Measurements from ENCODE around the gene RNF180.
"Not testable (repeated sequence)": the region's sequence is repeated elsewhere in the genome, so short reads cannot be mapped to it uniquely, and the experiment has no call there.

Gene RNF180

DNA sequence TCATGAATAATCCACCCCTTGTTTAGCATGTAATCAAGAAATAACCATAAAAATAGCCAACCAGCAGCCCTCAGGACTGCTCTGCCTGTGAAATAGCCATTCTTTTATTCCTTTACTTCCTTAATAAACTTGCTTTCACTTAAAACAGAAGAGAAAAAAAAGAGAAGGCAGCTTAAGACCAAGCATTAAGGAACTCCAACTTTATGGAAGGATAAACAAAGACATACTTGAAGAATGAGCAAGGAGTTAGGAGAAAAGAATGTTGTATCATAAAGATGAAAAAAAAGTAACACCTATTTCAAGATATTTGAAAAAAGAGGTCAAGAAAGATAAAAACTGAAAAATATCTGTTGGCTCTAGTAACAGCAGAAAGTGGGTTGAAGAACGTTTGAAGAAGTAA, 107.6 kb downstream of the RNF180 start:
- no peaks in the 10 kb centered on the region for H3K9me3 Mint-ChIP-seq
- DNase-seq: no peak
- no peaks in the 10 kb centered on the region for H3K27me3 Mint-ChIP-seq
- no peaks in the 10 kb centered on the region for H3K4me1 Mint-ChIP-seq
- ATAC-seq (replicated peaks): no peak
- H3K36me3 Mint-ChIP-seq: no peaks in the 10 kb centered on the region
- H3K27ac Mint-ChIP-seq: no peak overlapping the region
- H3K4me3 Mint-ChIP-seq: no peak overlapping the region

DNA sequence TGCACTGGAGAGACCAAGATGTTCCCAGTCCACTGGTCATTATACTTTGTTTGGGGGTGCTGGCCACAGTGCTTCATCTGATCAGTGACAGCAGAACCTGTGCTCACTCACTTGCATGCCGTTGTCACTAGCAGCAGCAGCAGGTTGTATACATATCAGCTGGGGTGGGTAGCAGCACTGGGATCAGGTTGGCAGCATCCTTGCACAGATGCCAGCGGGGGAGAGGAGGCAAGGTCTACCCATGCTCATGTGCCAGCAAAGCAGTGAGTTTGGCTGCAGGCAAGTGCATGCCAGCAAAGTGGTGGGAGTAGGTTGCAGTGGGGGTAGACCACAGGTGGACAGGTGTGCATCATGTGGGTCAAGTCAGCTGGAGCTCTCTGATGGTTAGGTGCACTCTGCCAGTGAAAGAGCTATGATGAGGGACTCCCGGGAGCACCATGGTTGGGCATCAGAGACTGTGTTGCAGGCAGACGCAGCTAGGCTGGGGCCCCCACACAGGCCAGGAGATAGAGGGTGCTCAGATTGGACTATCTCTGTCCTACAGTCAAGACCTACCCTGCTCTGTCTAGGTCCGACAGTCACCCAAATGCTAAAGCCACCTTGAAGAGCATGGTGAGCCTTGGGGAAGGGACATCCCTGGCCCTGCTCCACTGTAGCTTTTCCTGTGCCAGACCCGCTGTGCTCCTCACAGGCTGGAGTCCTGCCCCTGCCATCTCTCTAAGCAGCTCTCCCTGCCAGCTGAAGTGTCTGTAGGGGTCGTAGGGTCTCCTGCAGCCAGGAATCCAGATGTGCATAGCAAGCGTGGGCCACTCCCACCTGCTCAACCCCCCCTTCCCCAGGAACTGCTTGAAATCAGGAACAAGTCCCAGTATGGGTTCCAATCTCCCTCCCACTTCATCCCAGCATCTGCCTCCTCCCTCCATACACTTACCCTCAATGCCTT, 119.8 kb downstream of the RNF180 start:
- H3K27ac Mint-ChIP-seq: no peak overlapping the region
- H3K36me3 Mint-ChIP-seq: no peaks in the 10 kb centered on the region
- no peak for DNase-seq
- H3K9me3 Mint-ChIP-seq: peaks cover 11 to 31% of the 10 kb centered on the region in 2 donors
- no peaks in the 10 kb centered on the region for H3K4me1 Mint-ChIP-seq
- no peak overlapping the region for H3K4me3 Mint-ChIP-seq
- H3K27me3 Mint-ChIP-seq: no peaks in the 10 kb centered on the region
- no peak for ATAC-seq (replicated peaks)

DNA sequence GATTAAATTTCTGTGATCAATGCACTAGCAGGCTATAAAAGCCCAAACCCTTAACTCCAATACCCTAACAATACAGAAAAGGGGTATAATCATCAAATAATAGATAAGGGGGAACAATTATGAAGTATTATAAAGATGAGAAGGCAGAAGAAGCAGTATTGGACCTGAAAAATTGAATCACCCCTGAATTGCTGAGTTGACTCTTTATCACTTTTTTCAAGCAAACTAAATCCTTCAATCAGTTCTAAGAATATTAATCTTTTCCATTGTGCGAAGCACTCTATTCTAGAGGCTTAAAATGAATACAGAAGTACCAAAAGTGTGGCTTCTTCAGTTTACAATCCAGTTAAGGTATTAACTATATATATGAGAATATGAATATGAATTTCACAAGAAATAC, 120.7 kb downstream of the RNF180 start:
- H3K27ac Mint-ChIP-seq: no peak overlapping the region
- H3K4me1 Mint-ChIP-seq: no peaks in the 10 kb centered on the region
- no peaks in the 10 kb centered on the region for H3K36me3 Mint-ChIP-seq
- DNase-seq: no peak
- no peaks in the 10 kb centered on the region for H3K27me3 Mint-ChIP-seq
- no peak for ATAC-seq (replicated peaks)
- H3K9me3 Mint-ChIP-seq: peaks cover 10 to 30% of the 10 kb centered on the region in 2 donors
- no peak overlapping the region for H3K4me3 Mint-ChIP-seq

DNA sequence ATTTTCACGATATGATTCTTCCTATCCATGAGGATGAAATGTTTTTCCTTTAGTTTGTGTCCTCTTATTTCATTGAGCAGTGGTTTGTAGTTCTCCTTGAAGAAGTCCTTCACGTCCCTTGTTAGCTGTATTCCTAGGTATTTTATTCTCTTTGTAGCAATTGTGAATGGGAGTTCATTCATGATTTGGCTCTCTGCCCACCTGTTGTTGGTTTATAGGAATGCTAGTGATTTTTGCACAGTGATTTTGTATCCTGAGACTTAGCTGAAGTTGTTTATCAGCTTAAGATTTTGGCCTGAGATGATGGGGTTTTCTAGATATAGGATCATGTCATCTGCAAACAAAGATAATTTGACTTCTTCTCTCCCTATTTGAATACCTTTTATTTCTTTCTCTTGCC, 122.9 kb downstream of the RNF180 start:
- H3K27ac Mint-ChIP-seq; H3K4me1 Mint-ChIP-seq; H3K4me3 Mint-ChIP-seq; H3K27me3 Mint-ChIP-seq; ATAC-seq (replicated peaks); H3K36me3 Mint-ChIP-seq; DNase-seq: not testable (repeated sequence)
- H3K9me3 Mint-ChIP-seq: peaks cover 4 to 25% of the 10 kb centered on the region in 2 donors

DNA sequence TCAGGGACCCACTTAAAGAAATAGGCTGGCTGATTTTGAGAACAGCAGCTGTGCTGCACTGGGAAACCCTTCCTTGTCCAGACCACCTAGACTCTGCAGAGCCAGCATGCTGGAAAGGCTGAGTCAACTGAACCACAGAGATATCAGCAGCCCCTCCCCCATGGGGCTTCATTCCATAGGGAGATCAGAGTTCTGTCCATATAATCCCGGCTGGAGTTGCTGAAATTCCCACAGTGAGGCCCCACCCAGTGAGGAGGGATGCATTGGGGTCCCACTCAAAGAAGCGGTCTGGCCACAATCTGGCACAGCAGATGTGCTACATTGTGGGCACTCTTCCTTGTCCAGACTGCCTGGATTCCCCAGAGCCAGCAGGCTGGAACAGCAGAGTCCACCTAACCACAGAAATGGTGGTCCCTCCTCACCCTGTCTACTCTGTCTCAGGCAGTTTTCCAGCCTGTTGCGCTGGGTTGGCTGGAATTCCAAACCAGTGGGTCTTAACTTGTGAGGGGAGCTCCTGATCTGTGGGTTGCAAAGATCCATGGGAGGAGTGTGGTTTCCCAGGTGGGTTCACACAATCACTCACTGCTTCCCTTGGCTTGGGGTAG, 127.1 kb downstream of the RNF180 start:
- H3K27ac Mint-ChIP-seq: no peak overlapping the region
- H3K4me1 Mint-ChIP-seq: no peaks in the 10 kb centered on the region
- H3K4me3 Mint-ChIP-seq: no peak overlapping the region
- no peak for DNase-seq
- H3K27me3 Mint-ChIP-seq: no peaks in the 10 kb centered on the region
- H3K36me3 Mint-ChIP-seq: no peaks in the 10 kb centered on the region
- peaks cover 0 to 14% of the 10 kb centered on the region in 2 donors for H3K9me3 Mint-ChIP-seq
- no peak for ATAC-seq (replicated peaks)

DNA sequence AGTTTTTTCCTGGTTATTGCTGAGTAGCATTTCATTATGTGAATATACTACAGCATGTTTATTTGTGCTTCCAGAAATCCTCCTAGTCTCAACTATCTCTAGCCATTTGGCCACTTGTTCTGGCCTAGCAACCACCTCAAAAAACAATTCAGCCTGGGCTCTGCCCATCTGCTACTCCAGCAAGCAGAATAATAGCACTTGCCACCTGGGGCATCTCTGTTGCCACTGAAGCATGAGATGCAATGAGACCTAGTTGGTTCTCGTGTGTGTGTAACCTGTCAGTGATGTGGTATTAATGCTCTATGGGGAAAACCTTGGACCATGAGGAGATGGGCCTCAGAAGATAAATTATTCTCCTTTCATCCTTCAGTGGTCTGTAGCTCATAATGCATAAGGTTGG, 129.5 kb downstream of the RNF180 start:
- DNase-seq: no peak
- Mint-ChIP-seq H3K27me3 (no peaks in the 10 kb centered on the region), H3K27ac (no peak overlapping the region), H3K4me1 (no peaks in the 10 kb centered on the region), H3K36me3 (no peaks in the 10 kb centered on the region), H3K9me3 (peaks cover 0 to 6% of the 10 kb centered on the region in 2 donors), H3K4me3 (no peak overlapping the region)
- no peak for ATAC-seq (replicated peaks)

DNA sequence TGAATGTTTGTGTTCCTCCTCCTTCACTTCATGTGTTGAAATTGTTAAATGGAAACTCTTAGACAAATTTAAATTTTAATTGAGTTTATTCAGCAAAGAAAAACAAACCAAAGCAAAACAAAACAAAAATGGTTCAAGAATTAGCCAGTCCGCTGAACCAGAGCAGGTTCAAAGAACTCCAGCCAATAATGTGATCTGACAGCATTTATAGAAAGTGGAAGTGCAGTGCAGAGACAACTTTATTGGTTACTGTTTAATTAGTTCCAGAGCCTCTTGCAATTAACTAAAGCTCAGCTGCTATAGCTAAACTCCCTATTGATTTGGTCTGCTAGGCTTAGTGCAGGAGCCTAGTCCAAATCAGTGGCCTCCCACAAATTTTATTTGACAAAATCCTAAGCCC, 132.9 kb downstream of the RNF180 start:
- no peaks in the 10 kb centered on the region for H3K4me1 Mint-ChIP-seq
- no peak overlapping the region for H3K4me3 Mint-ChIP-seq
- no peaks in the 10 kb centered on the region for H3K36me3 Mint-ChIP-seq
- H3K9me3 Mint-ChIP-seq: no peaks in the 10 kb centered on the region
- H3K27me3 Mint-ChIP-seq: no peaks in the 10 kb centered on the region
- ATAC-seq (replicated peaks) (no peak), DNase-seq (no peak)
- no peak overlapping the region for H3K27ac Mint-ChIP-seq

DNA sequence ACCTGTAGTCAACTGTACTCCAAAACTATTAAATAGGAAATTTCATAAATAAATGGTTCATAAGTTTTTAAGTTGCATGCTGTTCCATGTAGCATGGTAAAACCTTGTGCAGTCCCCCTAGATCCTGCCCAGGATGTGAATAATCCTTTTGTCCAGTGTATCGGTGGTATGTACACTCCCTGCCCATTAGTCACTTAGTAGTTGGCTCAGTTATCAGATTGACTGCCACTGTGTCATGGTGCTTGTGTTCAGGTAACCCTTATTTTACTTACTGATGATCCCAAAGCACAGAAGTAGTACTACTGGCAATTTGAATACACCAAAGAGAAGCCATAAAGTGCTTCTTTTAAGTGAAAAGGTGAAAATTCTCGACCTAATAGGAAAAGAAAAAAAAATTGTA, 134.2 kb downstream of the RNF180 start:
- no peak overlapping the region for H3K27ac Mint-ChIP-seq
- DNase-seq: no peak
- no peaks in the 10 kb centered on the region for H3K36me3 Mint-ChIP-seq
- ATAC-seq (replicated peaks): no peak
- H3K4me3 Mint-ChIP-seq: no peak overlapping the region
- H3K9me3 Mint-ChIP-seq: no peaks in the 10 kb centered on the region
- no peaks in the 10 kb centered on the region for H3K4me1 Mint-ChIP-seq
- no peaks in the 10 kb centered on the region for H3K27me3 Mint-ChIP-seq

DNA sequence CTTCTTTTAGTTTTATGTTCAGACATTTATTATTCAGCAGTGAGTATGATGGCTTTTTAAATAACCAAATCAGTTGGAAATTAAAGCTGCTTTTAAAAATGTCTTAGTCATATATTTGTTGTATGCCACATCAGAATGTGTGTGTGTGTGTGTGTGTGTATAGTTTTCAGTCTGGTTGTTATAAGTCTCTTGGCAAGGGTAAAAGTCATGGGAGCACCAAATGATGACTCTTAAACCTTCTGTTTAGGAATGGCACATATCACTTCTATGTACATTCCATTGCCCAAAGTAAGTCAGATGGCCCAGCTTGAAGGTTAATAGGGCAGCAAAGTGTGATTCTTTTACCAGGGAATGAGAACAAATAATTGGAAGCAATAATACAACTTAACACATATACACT, 135.9 kb downstream of the RNF180 start:
- H3K4me3 Mint-ChIP-seq: no peak overlapping the region
- H3K36me3 Mint-ChIP-seq: no peaks in the 10 kb centered on the region
- no peaks in the 10 kb centered on the region for H3K27me3 Mint-ChIP-seq
- DNase-seq (no peak), ATAC-seq (replicated peaks) (no peak)
- no peak overlapping the region for H3K27ac Mint-ChIP-seq
- H3K9me3 Mint-ChIP-seq: no peaks in the 10 kb centered on the region
- H3K4me1 Mint-ChIP-seq: no peaks in the 10 kb centered on the region

DNA sequence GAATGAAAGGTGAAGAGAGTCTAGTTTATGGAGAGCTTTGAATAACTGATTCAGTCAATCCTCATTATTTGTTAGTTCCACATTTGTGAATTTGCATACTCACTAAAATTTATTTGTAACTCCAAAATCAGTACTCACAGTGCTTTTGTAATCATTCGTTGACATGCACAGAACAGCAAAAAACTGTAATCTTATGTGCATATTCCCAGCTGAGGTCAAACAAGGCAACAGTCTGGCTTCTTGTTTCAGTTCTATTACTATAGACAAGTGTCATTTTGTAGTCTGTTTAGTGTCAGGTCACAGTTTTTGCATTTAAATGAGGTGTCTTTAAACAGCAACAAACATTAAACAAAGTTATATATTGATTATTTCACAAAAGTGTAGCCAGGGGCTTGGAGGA, 142.5 kb downstream of the RNF180 start:
- Mint-ChIP-seq H3K27me3 (no peaks in the 10 kb centered on the region), H3K4me1 (no peaks in the 10 kb centered on the region), H3K9me3 (no peaks in the 10 kb centered on the region), H3K4me3 (no peak overlapping the region), H3K27ac (no peak overlapping the region), H3K36me3 (no peaks in the 10 kb centered on the region)
- DNase-seq (no peak), ATAC-seq (replicated peaks) (no peak)

DNA sequence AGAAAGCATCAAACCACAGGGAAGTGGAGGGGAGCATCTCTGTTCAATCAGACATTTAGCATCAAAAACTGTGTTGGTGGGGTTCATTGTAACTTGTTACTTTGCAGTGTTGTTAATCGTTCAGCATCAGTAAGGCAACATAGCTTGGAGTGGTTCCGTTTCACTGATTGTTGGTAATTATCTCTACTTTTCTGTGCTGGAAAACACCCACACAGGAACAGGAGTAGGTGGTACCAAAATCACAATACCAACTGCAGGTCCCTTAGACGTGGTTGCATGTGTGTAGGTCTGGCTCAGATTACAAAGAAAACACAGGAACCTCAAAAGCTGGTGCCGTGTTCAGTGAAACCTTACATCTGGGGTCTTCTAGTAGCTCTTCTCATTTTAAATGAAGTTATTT, 146.8 kb downstream of the RNF180 start:
- Mint-ChIP-seq H3K27ac (no peak overlapping the region), H3K27me3 (no peaks in the 10 kb centered on the region), H3K9me3 (no peaks in the 10 kb centered on the region), H3K36me3 (no peaks in the 10 kb centered on the region), H3K4me1 (no peaks in the 10 kb centered on the region), H3K4me3 (no peak overlapping the region)
- ATAC-seq (replicated peaks): no peak
- no peak for DNase-seq

DNA sequence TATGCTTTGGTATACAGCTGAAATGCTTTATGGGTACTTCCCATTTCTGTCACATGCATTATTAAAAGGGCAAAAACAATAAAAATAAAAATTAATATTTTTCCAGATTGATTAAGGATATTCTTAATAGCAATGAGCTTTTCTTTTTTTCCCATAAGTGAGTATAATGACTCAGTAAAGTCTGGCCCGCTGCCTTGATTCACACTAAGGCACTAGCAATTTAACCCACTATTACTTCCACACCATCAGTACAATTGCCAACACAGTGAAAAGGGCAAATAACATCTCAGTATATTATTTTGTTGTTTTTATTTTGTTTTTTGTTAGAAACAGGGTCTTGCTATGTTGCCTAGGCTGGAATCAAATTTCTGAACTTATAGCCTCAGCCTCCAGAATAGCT, 150.1 kb downstream of the RNF180 start:
- no peak for ATAC-seq (replicated peaks)
- Mint-ChIP-seq H3K27ac (no peak overlapping the region), H3K9me3 (no peaks in the 10 kb centered on the region), H3K36me3 (no peaks in the 10 kb centered on the region), H3K4me1 (no peaks in the 10 kb centered on the region), H3K4me3 (no peak overlapping the region), H3K27me3 (no peaks in the 10 kb centered on the region)
- no peak for DNase-seq

DNA sequence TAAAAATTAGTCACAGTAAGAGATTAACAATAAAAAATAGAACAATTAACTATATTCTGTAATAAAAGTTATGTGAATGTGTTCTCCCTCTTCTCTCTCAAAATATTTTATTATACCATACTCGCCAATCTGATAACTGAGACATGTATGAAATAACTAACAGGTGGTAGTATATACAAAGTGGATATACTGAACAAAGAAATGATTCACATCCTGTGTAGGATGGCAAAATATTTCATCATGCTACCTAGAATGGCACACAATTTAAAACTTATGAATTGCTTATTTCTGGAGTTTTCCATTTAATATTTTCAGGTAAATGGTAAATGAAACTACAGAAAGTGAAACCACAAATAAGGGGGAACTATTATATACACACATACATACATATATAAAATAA, 152.5 kb downstream of the RNF180 start:
- DNase-seq (no peak), ATAC-seq (replicated peaks) (no peak)
- H3K9me3 Mint-ChIP-seq: no peaks in the 10 kb centered on the region
- H3K4me3 Mint-ChIP-seq: no peak overlapping the region
- H3K27me3 Mint-ChIP-seq: no peaks in the 10 kb centered on the region
- no peaks in the 10 kb centered on the region for H3K36me3 Mint-ChIP-seq
- H3K27ac Mint-ChIP-seq: no peak overlapping the region
- H3K4me1 Mint-ChIP-seq: no peaks in the 10 kb centered on the region

DNA sequence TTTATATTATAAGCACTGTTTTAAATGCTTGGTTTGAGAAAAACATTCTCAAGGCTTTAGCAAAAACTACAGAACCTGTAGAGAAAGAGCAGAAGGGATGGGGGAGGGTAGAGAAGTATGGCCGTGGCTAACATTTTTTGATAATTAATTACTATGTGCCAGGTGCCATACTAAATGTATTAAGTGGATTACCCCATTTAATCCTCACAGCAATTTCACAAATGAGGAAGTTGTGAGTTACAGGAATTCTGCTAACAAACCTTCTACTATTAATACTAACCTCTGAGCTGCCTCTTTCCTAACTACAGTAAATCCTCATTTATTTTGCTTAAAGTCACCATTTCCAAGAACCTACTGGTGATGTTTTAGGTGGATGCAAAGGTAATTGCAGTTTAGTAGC, 157.9 kb downstream of the RNF180 start:
- no peak for ATAC-seq (replicated peaks)
- H3K27me3 Mint-ChIP-seq: no peaks in the 10 kb centered on the region

DNA sequence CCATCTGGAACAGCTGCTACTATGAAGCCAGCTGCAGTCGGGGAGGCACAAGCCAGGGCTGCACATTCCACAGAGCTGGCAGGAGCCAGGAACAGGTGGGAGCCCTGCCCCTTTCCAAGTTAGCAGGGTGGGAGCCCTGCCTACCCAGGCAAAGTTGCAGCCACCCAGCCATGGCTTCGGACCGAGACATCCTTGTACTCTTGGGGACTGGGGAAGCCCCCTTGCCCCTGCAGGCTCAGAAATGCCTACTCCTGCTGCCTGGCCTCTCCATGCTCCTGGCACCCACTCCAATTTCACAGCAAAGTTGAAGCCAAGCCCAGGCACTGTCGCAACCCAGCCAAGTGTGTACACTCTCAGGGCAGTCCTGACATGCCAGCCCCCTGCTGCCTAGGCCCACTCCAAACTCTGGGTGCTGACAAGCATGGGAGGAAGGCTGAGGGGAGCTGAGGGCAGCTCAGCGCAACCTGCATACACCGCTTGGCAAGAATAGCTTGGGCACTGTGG, 165.1 kb downstream of the RNF180 start:
- DNase-seq (no peak), ATAC-seq (replicated peaks) (no peak)
- Mint-ChIP-seq H3K27me3 (no peaks in the 10 kb centered on the region), H3K27ac (no peak overlapping the region), H3K9me3 (peaks cover 8 to 15% of the 10 kb centered on the region in 2 donors), H3K4me3 (no peak overlapping the region), H3K4me1 (no peaks in the 10 kb centered on the region), H3K36me3 (no peaks in the 10 kb centered on the region)

More for the DNA sequence above, 157.9 kb downstream of the RNF180 start:
- H3K9me3 Mint-ChIP-seq: peaks cover 7 to 10% of the 10 kb centered on the region in 2 donors
- DNase-seq: no peak
- no peak overlapping the region for H3K4me3 Mint-ChIP-seq
- no peaks in the 10 kb centered on the region for H3K4me1 Mint-ChIP-seq
- no peaks in the 10 kb centered on the region for H3K36me3 Mint-ChIP-seq
- no peak overlapping the region for H3K27ac Mint-ChIP-seq
